ENCODE data around the gene ARHGAP23.

DNA sequence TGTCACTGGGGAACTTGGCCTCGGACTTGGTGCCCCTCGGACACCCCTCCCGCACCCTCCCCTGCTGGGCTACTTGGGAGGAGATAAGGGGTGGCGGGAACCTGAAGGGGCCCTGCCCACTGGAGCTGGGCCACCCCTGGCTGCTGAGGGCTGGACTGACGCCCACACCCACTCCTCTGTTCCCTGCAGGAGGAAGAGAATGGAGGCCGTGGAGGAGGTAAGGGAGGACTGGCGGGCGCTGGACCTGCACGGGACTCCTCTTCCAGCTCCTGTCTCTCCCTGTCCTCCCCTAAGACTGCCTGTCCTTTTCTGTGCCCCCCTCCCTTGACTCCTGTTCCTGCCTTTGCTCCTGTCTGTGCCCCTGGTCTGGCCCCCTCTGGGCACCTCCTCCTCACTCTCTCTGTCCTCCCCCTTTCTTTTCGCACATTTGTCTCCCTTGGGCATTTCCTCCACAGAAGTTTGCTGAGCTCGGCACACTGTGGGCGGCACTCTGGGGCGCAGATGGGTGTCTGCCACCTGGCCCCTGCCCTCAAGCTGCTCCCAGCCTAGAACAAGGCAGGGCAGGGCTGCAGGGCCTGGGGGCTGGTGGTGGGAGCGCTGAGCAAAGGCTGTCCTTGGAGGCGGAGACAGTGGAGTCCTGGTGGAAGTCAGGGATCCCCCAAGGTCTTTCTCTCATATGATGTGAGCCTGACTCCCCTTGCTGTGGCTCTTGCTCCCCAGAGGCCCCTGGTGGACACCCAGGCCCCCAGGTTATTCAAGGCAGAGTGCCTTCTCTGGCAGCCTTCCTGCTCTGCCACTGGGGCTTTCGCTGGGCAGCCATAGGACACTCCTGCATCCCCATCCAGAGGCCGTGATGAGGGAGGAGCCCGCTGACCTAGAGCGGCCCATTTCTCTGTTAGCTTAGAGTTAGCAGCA is 32.7 kb downstream of the ARHGAP23 start:
- TF ChIP-seq TAF1 (IDR thresholded peaks at IDR 0.05; ENCODE audit: low read depth, low read length) (no peak), POLR2AphosphoS5 (IDR thresholded peaks at IDR 0.05; ENCODE audit: low read depth, low read length) (no peak)
